H1 (cell line): ENCODE measurements around the gene COG4. TPM values are rescaled to one million over a fixed set of nuclear protein-coding genes. Genes with fewer than 3 reads are reported as not detected.

Source experiments
- CTCF ChIA-PET: fragments of 300-600 bp; sonication (Branson Sonifier 250); formaldehyde crosslinking; loops from one replicate; lab custom pipeline; 2021; ENCODE audit not compliant: partially characterized antibody; lab: Charles Lee
- POLR2A ChIA-PET: fragments of 300-600 bp; sonication (Branson Sonifier 250); formaldehyde crosslinking; loops from one replicate; lab custom pipeline; 2021; ENCODE audit warnings: inconsistent platforms; ENCODE audit not compliant: partially characterized antibody; lab: Charles Lee
- DNase-seq, 2 experiments: peaks; one replicate each; pipeline versions ENCODE4 v3.0.0 to v3.0.0-alpha.2; 2010 to 2022; ENCODE audit warnings: low spot score in 2 of 2, low read depth in 1 of 2, mixed read lengths in 1 of 2
- FAIRE-seq: peaks from 2 replicates; lab custom pipeline; 2011; peaks lifted over from hg19 to GRCh38; lab: Jason Lieb, UNC
- H2AFZ ChIP-seq: 2 replicates; pipeline ENCODE4 v1.8.1; 2012; ENCODE audit warnings: low read length, inconsistent platforms
- H2AK5ac ChIP-seq: 2 replicates; pipeline ENCODE4 v1.6.1; 2013; ENCODE audit warnings: low read depth, low read length
- H2BK120ac ChIP-seq: replicated peaks from 2 replicates; pipeline ENCODE3; 2013; ENCODE audit warnings: low read depth, low read length, inconsistent platforms
- H2BK12ac ChIP-seq: 2 replicates; pipeline ENCODE4 v1.6.1; 2013; ENCODE audit warnings: low read depth, low read length
- H2BK15ac ChIP-seq: 2 replicates; pipeline ENCODE4 v1.6.1; 2013; ENCODE audit warnings: low read length
- H2BK20ac ChIP-seq: 2 replicates; pipeline ENCODE4 v1.6.1; 2013; ENCODE audit warnings: low read length
- H2BK5ac ChIP-seq: 2 replicates; pipeline ENCODE4 v1.6.1; 2013; ENCODE audit warnings: low read depth, low read length
- H3K14ac ChIP-seq: 2 replicates; pipeline ENCODE4 v1.6.1; 2013; ENCODE audit warnings: inconsistent platforms; ENCODE audit not compliant: insufficient read length
- H3K18ac ChIP-seq: 2 replicates; pipeline ENCODE4 v1.6.1; 2013; ENCODE audit warnings: low read length; ENCODE audit errors: extremely low read depth
- H3K23ac ChIP-seq: 2 replicates; pipeline ENCODE4 v1.6.1; 2013; ENCODE audit warnings: inconsistent platforms; ENCODE audit not compliant: insufficient read length
- H3K23me2 ChIP-seq: 2 replicates; pipeline ENCODE4 v1.6.1; 2013; ENCODE audit warnings: low read depth, low read length
- H3K27ac ChIP-seq: 2 replicates; pipeline ENCODE4 v1.6.1; 2011; ENCODE audit warnings: low read depth, low read length, inconsistent platforms
- H3K27me3 ChIP-seq, 4 experiments: replicated peaks in 1 of 4; 1 replicate in 1 of 4; 2 replicates in 3 of 4; pipeline versions ENCODE4 v1.6.1 to v1.8.1; 2011 to 2013; ENCODE audit warnings: low read length in 3 of 4, mild to moderate bottlenecking in 3 of 4, inconsistent platforms in 2 of 4, mixed read lengths in 2 of 4, moderate library complexity in 1 of 4; ENCODE audit not compliant: control insufficient read depth in 3 of 4, insufficient read depth in 3 of 4; ENCODE audit errors: extremely low read depth in 1 of 4
- H3K36me3 ChIP-seq, 4 experiments: 2 replicates each; pipeline versions ENCODE4 v1.6.1 to v1.8.1; 2011 to 2013; ENCODE audit warnings: mild to moderate bottlenecking in 4 of 4, low read length in 3 of 4, moderate library complexity in 2 of 4, control low read depth in 1 of 4, inconsistent platforms in 1 of 4; ENCODE audit not compliant: insufficient read depth in 4 of 4, control insufficient read depth in 2 of 4
- H3K4ac ChIP-seq: replicated peaks from 2 replicates; pipeline ENCODE3; 2013; ENCODE audit warnings: low read length, low read depth, mixed read lengths, inconsistent platforms; ENCODE audit not compliant: insufficient read length
- H3K4me1 ChIP-seq, 4 experiments: replicated peaks in 1 of 4; 1 replicate in 1 of 4; 2 replicates in 3 of 4; pipeline versions ENCODE4 v1.6.1 to v1.8.1; 2011 to 2013; ENCODE audit warnings: low read length in 3 of 4, inconsistent platforms in 2 of 4, mixed read lengths in 1 of 4; ENCODE audit not compliant: insufficient read depth in 4 of 4, control insufficient read depth in 3 of 4
- H3K4me2 ChIP-seq, 2 experiments: 2 replicates each; pipeline versions ENCODE4 v1.6.1 to v1.8.1; 2011 to 2013; ENCODE audit warnings: low read depth in 2 of 2, low read length in 2 of 2, control low read depth in 1 of 2, inconsistent platforms in 1 of 2, mild to moderate bottlenecking in 1 of 2; ENCODE audit not compliant: insufficient read depth in 1 of 2
- H3K4me3 ChIP-seq, 4 experiments: fragments of 200-600, 300-600 bp in 1 of 4; sonication (generic), shearing (Covaris generic), sonication (Bioruptor Twin) in 1 of 4; 2 replicates each; pipeline versions ENCODE4 v1.5.1 to v1.8.1; 2011 to 2016; ENCODE audit warnings: low read length in 4 of 4, low read depth in 3 of 4, control low read depth in 2 of 4, inconsistent platforms in 2 of 4, mild to moderate bottlenecking in 2 of 4, mixed read lengths in 1 of 4, moderate library complexity in 1 of 4; ENCODE audit not compliant: insufficient read depth in 2 of 4; ENCODE audit errors: extremely low read depth in 1 of 4
- H3K56ac ChIP-seq: replicated peaks from 2 replicates; pipeline ENCODE3; 2013; ENCODE audit warnings: low read depth, mild to moderate bottlenecking, mixed read lengths, low read length, inconsistent platforms; ENCODE audit not compliant: insufficient read length
- H3K79me1 ChIP-seq: 2 replicates; pipeline ENCODE4 v1.6.1; 2013; ENCODE audit warnings: low read depth, low read length, control low read depth
- H3K79me2 ChIP-seq, 2 experiments: 2 replicates each; pipeline versions ENCODE4 v1.6.1 to v1.8.1; 2012 to 2013; ENCODE audit warnings: low read length in 2 of 2, mild to moderate bottlenecking in 2 of 2, inconsistent platforms in 1 of 2; ENCODE audit not compliant: insufficient read depth in 2 of 2, control insufficient read depth in 1 of 2
- H3K9ac ChIP-seq, 4 experiments: replicated peaks in 1 of 4; 1 replicate in 1 of 4; 2 replicates in 3 of 4; pipeline versions ENCODE4 v1.6.1 to v1.8.1; 2011 to 2013; ENCODE audit warnings: low read depth in 3 of 4, low read length in 3 of 4, control low read depth in 2 of 4, mild to moderate bottlenecking in 2 of 4, moderate library complexity in 2 of 4, inconsistent platforms in 1 of 4; ENCODE audit errors: extremely low read depth in 1 of 4
- H3K9me3 ChIP-seq, 2 experiments: 2 replicates each; pipeline versions ENCODE4 v1.6.1 to v1.8.1; 2012 to 2013; ENCODE audit warnings: mild to moderate bottlenecking in 2 of 2, moderate library complexity in 2 of 2, control low read depth in 1 of 2, inconsistent platforms in 1 of 2, low read depth in 1 of 2, low read length in 1 of 2, mixed read lengths in 1 of 2; ENCODE audit not compliant: insufficient read depth in 2 of 2
- H4K20me1 ChIP-seq, 2 experiments: replicated peaks in 1 of 2; 2 replicates each; pipeline versions ENCODE3 to v1.8.1; 2011 to 2013; ENCODE audit warnings: inconsistent platforms in 2 of 2, low read length in 2 of 2, mild to moderate bottlenecking in 1 of 2; ENCODE audit not compliant: insufficient read depth in 2 of 2, control insufficient read depth in 1 of 2
- H4K5ac ChIP-seq: 2 replicates; pipeline ENCODE4 v1.6.1; 2013; ENCODE audit warnings: low read length, low read depth, mixed read lengths, inconsistent platforms; ENCODE audit not compliant: insufficient read length
- H4K8ac ChIP-seq: 2 replicates; pipeline ENCODE4 v1.8.0; 2013; ENCODE audit warnings: mild to moderate bottlenecking, moderate library complexity, low read length, inconsistent platforms; ENCODE audit not compliant: insufficient read depth; ENCODE audit errors: extremely low read depth
- H4K91ac ChIP-seq: replicated peaks from 2 replicates; pipeline ENCODE3; 2013; ENCODE audit warnings: low read length, mixed read lengths, inconsistent platforms; ENCODE audit not compliant: insufficient read length
- CBX8 ChIP-seq: fragments of 300-800, 300-1000 bp; sonication (generic); IDR thresholded peaks from 2 replicates; pipeline ENCODE4 v1.7.1; 2016; ENCODE audit warnings: low read depth, low read length, borderline replicate concordance
- KDM1A ChIP-seq: fragments of 200-600, 300-600 bp; sonication (generic); IDR thresholded peaks from 2 replicates; pipeline ENCODE4 v1.7.1; 2016; ENCODE audit warnings: mild to moderate bottlenecking, low read length, borderline replicate concordance
- POU5F1 ChIP-seq: IDR thresholded peaks from 2 replicates; pipeline ENCODE4 v1.6.1; 2011; ENCODE audit warnings: low read depth, mild to moderate bottlenecking, low read length, moderate library complexity
- SRF ChIP-seq: IDR thresholded peaks from 2 replicates; pipeline ENCODE4 v1.6.1; 2011; ENCODE audit warnings: mild to moderate bottlenecking, low read depth, low read length, moderate library complexity
- WGBS, 2 experiments: shearing (Covaris generic) in 1 of 2; methylation state at CpG; one replicate each; pipeline versions ENCODE4 v1.1.6 to v1.1.7; 2013 to 2015; ENCODE audit warnings: low lambda C conversion rate in 2 of 2, mixed read lengths in 2 of 2, inconsistent platforms in 1 of 2, low coverage in 1 of 2, missing lambda C conversion rate in 1 of 2; ENCODE audit not compliant: insufficient replicate concordance in 2 of 2, insufficient coverage in 1 of 2, insufficient read length in 1 of 2; ENCODE audit errors: extremely low coverage in 1 of 2, missing lambda C conversion rate in 1 of 2; 5-methylcytosine and 5-hydroxymethylcytosine counted together
- polyA plus RNA-seq, 7 experiments: library from polyadenylated mRNA; depleted of rRNA in 3 of 7; stranded (reverse) in 5 of 7; unstranded in 2 of 7; fragments of >200 nt in 5 of 7; fragments of 200-250 nt in 2 of 7; gene quantifications; 1 replicate in 5 of 7; 2 replicates in 1 of 7; 4 replicates in 1 of 7; pipeline versions ENCODE4 v1.2.1 to v1.2.3, GENCODE V29; 2011 to 2013; ENCODE audit warnings: missing spikeins in 2 of 7, mixed read lengths in 2 of 7
- total RNA-seq: library from RNA; stranded (reverse); fragmentation: NEBNext Ultra II Directional; extraction: Animal tissue kit (Norgen Biotek cat#: 25700); gene quantifications from 2 replicates; pipeline ENCODE4 v1.2.1, GENCODE V29; 2021

Gene COG4
- total and polyA plus RNA-seq, 2 of the 8 experiments (the other 6 are each of a cell fraction or from before 2014, with no cell fraction given) = 46.1 to 50.2 TPM

DNA sequence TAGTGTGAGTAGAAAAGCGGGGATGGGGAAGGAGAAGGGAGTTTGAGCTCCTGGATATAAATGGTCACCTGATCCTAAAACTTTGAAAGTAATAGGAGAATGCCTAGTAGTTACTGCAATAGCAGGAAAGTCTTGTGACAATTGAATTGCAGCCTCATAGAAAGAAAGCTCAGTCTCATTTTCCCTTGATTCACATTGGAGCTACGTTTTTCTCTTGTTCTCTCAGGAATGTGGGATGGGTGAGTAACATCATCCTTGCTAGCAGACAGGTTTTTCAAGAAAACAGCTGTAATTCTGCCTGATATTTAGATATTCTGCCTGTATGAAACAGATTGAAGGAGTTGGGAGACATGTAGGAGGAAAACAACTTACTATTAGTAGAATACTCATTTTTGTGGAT, 25.6 kb upstream of the COG4 start:
- Histone ChIP-seq H2AFZ (no peak overlapping the region), H3K14ac (no peak overlapping the region), H2BK120ac (no peak overlapping the region), H2BK12ac (no peak overlapping the region), H2BK15ac (no peak overlapping the region), H2BK20ac (no peak overlapping the region), H3K56ac (no peak overlapping the region), H4K91ac (no peak overlapping the region), H3K18ac (no peak overlapping the region), H3K79me1 (peaks cover 7% of the 10 kb centered on the region), H3K23me2 (no peaks in the 10 kb centered on the region), H3K23ac (no peak overlapping the region), H3K4me1 (no peaks in the 10 kb centered on the region), H2BK5ac (no peak overlapping the region), H3K79me2 (peaks cover 6 to 80% of the 10 kb centered on the region in 2 experiments; a peak in 3 of 4 replicates), H3K4ac (no peak overlapping the region), H4K20me1 (peaks cover 18 to 37% of the 10 kb centered on the region in 2 experiments), H3K9me3 (no peaks in the 10 kb centered on the region), H3K4me3 (no peak overlapping the region), H3K27ac (no peak overlapping the region), H4K5ac (no peak overlapping the region), H4K8ac (no peak overlapping the region), H3K9ac (no peak overlapping the region), H3K27me3 (no peaks in the 10 kb centered on the region), H3K36me3 (peaks cover 53 to 100% (median 88%) of the 10 kb centered on the region in 4 experiments), H3K4me2 (no peak overlapping the region), H2AK5ac (no peak overlapping the region)
- DNase-seq (no peak), FAIRE-seq (no peak)
- POLR2A ChIA-PET = interaction anchor here (1.1 to 22.7 kb wide), 5 partner anchors 10 to 221 kb away, joined by 3 to 525 read pairs (median 26); partner anchors contain the start of genes COG4 and SF3B3
- 87 to 100% methylated on average over 1 to 2 of the region's 2 CpGs for WGBS, 2 experiments
- CTCF ChIA-PET = interaction anchor here (1.1 to 2.3 kb wide), 5 partner anchors 9 to 297 kb away, joined by 3 to 10 read pairs (median 4); no protein-coding TSS in a partner anchor
- no peak for TF ChIP-seq KDM1A
- no peak for TF ChIP-seq CBX8
- TF ChIP-seq POU5F1 = no peak
- TF ChIP-seq SRF = no peak
